HG03039 (cell line): ENCODE measurements around the gene CTBP2.

Source experiments
- ATAC-seq: cut with Tn5 transposase; IDR thresholded peaks from one replicate; pipeline ENCODE4 v1.9.1; 2021; ENCODE audit warnings: mild to moderate bottlenecking, moderate library complexity; ENCODE audit not compliant: unreplicated experiment

CTBP2 gene

DNA sequence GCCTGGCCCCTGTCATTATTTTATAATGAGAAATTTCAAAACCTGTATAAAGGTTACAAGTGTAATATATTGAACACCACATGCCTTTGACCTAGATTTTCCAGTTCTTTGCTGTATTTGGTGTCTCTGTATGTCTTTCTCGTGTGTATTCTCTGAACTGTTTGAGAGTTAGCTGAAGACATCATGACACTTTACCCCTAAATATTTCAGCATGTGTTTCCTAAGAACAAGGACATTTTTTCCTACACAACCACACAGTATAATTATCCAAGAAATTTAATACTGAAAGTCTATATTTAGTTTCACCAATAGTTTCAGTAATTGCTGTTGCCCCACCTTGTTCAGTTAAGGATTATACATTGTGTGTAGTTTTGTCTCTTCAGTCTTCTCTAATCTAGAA, 203.6 kb downstream of the CTBP2 start:
- no peak for ATAC-seq

DNA sequence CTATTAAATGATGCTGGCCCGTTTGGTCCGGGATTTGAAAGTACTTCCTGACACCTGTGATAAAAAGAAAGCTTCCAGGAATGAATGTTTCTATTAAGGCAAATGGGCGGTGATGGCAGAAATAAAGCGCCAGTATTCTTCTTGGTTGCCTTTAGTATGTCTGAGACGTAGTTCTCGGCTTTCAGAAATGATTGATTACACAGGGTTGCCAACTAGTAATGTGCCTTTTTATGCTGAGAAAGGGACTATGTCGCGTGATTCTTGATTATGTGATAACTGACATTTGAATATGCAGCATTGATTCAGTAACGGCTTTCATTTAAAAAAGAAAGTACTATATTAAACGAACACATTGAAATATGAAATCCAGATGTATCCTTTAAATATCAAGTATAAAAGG, 204.5 kb downstream of the CTBP2 start:
- no peak for ATAC-seq

GRCh38 chr10:124955243-124955642, 205.1 kb downstream of the CTBP2 start:
- ATAC-seq, result no peak

DNA sequence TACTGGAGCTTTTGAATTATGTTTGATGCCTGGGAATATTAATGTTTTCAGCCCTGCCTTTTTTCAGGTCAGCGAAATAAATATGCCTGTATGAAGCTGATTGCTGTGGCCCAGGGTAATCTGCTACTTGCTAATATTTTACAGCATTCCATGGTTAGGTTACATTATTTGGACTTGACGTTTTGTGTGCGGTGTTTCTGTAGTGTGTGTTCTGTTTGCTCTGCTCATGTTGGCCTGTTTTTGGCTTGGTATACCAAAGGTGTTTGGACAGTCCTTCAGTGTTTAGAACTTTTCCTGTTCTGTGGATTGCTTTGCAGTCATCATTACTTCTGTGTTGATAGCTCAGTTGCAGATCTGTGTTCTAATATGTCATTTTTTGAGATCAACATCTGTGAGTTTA, 206.9 kb downstream of the CTBP2 start:
- no peak for ATAC-seq

DNA sequence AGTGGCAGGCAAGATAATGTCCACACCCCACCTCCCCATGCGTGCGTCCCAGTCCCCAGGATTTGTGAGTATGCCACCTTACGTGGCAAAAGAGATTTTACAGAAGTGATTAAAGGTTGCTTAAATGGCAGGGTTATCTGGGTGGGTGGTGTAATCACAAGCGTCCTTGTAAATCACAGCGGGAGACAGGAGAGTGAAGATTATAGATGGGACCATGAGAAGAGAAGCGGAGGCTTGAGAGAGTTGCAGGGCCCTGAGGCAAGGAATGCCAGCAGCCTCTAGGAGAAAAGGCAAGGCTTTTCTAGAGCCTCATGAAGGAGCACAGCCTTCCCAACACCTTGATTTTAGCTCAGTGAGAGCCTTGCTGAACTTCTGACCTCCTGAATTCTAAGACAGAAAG, 208.2 kb downstream of the CTBP2 start:
- no peak for ATAC-seq

DNA sequence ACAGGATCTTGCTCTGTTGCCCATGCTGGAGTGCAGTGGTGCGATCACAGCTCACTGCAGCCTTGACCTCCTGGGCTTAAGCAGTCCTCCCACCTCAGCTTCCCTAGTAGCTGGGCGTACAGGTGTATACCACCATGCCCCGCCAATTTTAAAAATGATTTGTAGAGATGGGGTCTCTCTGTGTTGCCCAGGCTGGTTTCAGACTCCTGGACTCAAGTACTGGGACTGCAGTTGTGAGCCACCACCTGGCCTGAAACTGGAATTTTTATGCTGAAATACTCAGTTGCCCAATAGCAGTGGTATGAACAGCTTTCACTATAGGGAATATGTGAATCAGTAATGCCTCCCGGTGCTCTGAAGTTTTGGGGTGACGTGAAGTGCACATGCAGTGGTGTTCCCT, 210.8 kb downstream of the CTBP2 start:
- no peak for ATAC-seq

DNA sequence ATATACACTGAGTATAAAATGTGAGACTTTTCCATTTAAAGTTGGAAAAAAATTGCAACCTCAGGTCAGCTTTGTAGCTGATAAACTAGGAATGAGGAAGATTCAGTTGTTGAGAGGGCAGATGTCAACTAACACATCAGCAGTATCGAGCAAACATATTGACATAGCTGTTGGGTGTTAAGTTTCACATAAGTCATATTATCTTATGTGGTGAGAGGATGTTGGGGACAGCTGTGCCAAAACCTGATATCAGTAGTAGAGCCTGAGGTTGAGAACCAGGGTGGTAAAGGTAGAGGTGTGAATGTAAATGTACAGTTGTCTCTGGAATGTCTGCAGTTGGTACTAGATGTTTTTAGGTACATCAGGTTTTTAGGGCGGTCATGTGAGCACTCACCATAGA, 213.4 kb downstream of the CTBP2 start:
- ATAC-seq, result no peak

GRCh38 chr10:124944982-124945381, 215.4 kb downstream of the CTBP2 start:
- no peak for ATAC-seq

DNA sequence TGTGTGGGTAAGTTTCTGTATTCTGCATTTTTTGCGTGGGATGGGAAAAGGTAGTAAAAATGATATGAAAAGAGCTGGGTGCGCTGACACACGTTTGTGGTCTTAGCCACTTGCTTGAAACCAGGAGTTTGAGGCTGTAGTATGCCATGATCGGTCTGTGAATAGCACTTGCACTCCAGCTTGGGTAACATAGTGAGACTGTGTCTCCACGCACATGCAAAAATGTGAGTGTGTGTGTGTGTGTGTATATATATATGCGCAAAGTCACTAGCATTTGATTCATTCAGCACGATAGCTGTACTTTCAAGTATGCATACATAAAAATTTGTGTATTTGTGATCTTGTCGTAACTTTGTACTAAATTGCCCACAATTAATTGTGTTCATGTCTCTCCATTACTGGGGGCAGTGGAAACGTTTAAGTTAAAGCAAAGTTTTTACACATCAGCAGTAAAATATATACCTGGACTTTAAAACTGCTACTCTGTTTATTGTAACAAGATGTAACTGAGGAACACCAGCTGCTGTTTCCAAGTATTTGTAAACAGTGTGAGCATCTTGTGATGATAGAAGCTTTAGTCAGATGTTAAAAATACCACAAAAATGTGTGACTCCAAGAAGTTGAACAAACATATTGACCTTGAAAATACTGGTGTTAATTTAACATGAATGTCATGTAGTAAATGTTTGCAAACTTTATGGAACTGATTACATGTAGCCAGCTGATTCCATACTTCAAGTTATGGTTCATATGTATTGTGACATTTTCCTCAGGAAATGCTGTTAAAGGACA, 216.9 kb downstream of the CTBP2 start:
- no peak for ATAC-seq

DNA sequence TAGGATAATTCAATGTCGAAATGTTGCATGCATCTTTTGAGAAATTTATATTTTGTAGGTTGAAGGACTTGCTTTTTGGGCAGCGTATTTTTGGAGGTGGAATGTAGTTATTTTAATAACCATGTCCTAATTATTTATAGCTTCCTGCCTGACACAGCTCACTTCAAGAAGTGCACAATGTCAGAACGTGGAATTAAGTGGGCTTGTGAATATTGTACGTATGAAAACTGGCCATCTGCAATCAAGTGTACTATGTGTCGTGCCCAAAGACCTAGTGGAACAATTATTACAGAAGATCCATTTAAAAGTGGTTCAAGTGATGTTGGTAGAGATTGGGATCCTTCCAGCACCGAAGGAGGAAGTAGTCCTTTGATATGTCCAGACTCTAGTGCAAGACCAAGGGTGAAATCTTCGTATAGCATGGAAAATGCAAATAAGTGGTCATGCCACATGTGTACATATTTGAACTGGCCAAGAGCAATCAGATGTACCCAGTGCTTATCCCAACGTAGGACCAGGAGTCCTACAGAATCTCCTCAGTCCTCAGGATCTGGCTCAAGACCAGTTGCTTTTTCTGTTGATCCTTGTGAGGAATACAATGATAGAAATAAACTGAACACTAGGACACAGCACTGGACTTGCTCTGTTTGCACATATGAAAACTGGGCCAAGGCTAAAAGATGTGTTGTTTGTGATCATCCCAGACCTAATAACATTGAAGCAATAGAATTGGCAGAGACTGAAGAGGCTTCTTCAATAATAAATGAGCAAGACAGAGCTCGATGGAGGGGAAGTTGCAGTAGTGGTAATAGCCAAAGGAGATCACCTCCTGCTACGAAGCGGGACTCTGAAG, 217.8 kb downstream of the CTBP2 start:
- no peak for ATAC-seq

- no peak for ATAC-seq
These were observed 218.5 kb downstream of the CTBP2 start, which contains the start of gene ZRANB1 for GRCh38 chr10:124941823-124942222. ZRANB1 (plus strand) TSS chr10:124942123; CDS start chr10:124942494, 371 bp downstream.

- ATAC-seq, result no peak
These were observed 221.1 kb downstream of the CTBP2 start for GRCh38 chr10:124939290-124939689.

DNA sequence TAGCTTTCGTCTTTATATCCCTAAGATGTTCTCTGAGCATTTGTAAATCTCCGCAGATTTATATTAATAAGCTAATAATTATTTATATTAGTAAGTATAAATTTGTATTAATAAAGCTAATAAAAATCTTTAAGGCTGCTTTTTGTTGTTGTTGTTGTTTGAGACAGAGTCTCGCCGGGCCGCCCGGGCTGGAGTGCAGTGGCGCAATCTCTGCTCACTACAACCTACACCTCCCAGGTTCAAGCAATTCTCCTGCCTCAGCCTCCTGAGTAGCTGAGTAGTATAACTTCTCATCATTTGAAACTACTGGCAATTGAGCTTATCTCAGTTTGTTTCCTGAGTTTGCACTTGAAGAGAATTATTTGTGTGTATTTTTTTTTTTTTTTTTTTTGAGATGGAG, 223.6 kb downstream of the CTBP2 start:
- ATAC-seq, result no peak

- ATAC-seq, result no peak
These were observed 224.4 kb downstream of the CTBP2 start for GRCh38 chr10:124935946-124936345.
